ENCODE results near the gene FHIT.

The FHIT gene

GRCh38 chr3:60056404-60056803, 1194.8 kb downstream of the FHIT start:
- FAIRE-seq (no peak), DNase-seq (ENCODE audit: insufficient read length) (no peak)
- no peak for TF ChIP-seq POLR2AphosphoS5 (IDR thresholded peaks at IDR 0.05; ENCODE audit: low read depth, low read length)
- TF ChIP-seq POLR2A (IDR thresholded peaks at IDR 0.05; ENCODE audit: low read depth, low read length) = no peak
- TF ChIP-seq TAF1 (IDR thresholded peaks at IDR 0.05; ENCODE audit: borderline replicate concordance, low read depth, low read length) = no peak

- FAIRE-seq = no peak
- no peak for DNase-seq (ENCODE audit: insufficient read length)
These were observed 1195.5 kb downstream of the FHIT start for GRCh38 chr3:60055765-60056164.

GRCh38 chr3:60053526-60054265, 1197.6 kb downstream of the FHIT start:
- no peak for FAIRE-seq
- DNase-seq (ENCODE audit: insufficient read length) = no peak
- no peak for TF ChIP-seq TAF1 (IDR thresholded peaks at IDR 0.05; ENCODE audit: borderline replicate concordance, low read depth, low read length)
- no peak for TF ChIP-seq POLR2AphosphoS5 (IDR thresholded peaks at IDR 0.05; ENCODE audit: low read depth, low read length)
- no peak for TF ChIP-seq POLR2A (IDR thresholded peaks at IDR 0.05; ENCODE audit: low read depth, low read length)

More at GRCh38 chr3:60055765-60056164, 1195.5 kb downstream of the FHIT start:
- TF ChIP-seq POLR2AphosphoS5 (IDR thresholded peaks at IDR 0.05; ENCODE audit: low read depth, low read length) (no peak), POLR2A (IDR thresholded peaks at IDR 0.05; ENCODE audit: low read depth, low read length) (no peak), TAF1 (IDR thresholded peaks at IDR 0.05; ENCODE audit: borderline replicate concordance, low read depth, low read length) (no peak)

DNA sequence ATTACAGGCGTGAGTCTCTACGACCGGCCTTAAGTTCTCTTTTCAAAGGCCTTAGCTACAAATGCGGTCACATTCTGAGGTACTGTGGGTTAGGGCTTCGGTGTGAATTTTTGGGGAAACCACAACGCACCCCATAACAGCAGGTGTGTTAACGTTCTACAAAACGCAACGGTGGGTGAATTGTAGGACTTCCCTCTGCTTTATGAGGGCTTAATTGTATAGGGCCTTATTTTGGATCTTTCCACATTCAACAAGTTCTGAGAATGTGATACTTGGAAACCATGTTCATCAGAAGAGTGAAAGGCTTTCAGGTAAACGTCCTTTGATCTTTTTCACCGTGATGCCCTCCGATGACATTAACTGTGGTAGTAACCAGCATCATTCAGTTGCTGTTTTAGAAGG, 1202.8 kb downstream of the FHIT start:
- TF ChIP-seq POLR2A (IDR thresholded peaks at IDR 0.05; ENCODE audit: low read depth, low read length) (no peak), POLR2AphosphoS5 (IDR thresholded peaks at IDR 0.05; ENCODE audit: low read depth, low read length) (no peak)
- FAIRE-seq (no peak), DNase-seq (ENCODE audit: insufficient read length) (no peak)

DNA sequence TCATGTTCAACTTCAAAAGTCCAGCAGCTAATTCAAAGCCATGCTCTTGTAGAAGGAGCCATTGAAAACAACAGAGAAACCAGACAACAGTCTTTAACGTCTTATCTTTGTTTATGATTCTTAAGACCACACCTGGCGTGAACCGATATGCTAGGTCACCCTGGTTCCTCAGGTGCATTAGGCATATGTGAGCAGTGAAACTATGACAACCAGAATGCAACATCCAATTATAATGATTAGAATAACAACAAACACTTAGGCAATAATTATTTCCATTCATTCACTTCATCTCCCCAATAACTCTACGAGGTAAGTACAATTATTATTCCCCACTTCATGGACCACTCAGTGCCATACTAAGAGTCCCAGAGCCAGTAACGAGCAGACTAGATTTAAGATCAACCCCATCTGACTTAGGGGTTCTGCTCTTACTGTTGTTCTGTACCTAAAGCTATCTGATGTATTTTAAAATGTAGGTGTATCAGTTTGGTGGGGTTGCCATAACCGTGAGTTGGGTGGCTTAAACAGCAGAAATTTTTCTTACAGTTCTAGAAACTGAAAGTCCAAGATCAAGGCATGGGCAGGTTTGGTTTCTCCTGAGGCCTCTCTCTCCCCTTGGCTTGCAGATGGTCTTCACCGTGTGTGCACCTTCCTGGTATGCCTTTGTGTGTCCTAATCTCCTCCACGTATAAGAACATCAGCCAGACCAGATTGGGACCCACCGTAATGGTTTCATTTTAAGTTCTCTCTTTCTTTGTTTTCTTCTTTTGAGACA, 1203.6 kb downstream of the FHIT start:
- FAIRE-seq (no peak), DNase-seq (ENCODE audit: insufficient read length) (no peak)
- TF ChIP-seq POLR2A (IDR thresholded peaks at IDR 0.05; ENCODE audit: low read depth, low read length) (no peak), TAF1 (IDR thresholded peaks at IDR 0.05; ENCODE audit: borderline replicate concordance, low read depth, low read length) (no peak), POLR2AphosphoS5 (IDR thresholded peaks at IDR 0.05; ENCODE audit: low read depth, low read length) (no peak)

GRCh38 chr3:60046210-60046609, 1205.0 kb downstream of the FHIT start:
- FAIRE-seq = no peak
- no peak for DNase-seq (ENCODE audit: insufficient read length)
- TF ChIP-seq TAF1 (IDR thresholded peaks at IDR 0.05; ENCODE audit: borderline replicate concordance, low read depth, low read length) = no peak
- no peak for TF ChIP-seq POLR2AphosphoS5 (IDR thresholded peaks at IDR 0.05; ENCODE audit: low read depth, low read length)
- no peak for TF ChIP-seq POLR2A (IDR thresholded peaks at IDR 0.05; ENCODE audit: low read depth, low read length)

DNA sequence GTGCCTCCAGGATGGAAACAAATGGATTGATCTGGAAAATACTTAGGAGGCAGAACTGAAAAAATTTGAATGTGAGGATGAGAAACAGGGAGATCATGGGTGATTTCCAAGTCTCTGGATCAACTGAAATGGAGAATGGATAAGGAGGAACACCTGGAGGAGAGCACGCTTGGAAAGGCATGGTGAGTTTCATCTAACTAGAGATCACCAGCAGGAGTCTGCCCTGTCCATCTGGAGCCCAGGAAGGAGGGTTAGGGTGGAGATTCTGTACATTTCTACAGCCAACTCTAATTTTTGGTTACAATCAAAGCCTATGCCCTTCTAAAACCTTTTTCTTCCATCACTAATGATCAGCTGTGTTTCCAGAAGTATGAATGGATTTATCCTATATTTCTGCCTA, 1205.6 kb downstream of the FHIT start:
- TF ChIP-seq TAF1 (IDR thresholded peaks at IDR 0.05; ENCODE audit: borderline replicate concordance, low read depth, low read length) = no peak
- DNase-seq (ENCODE audit: insufficient read length) (no peak), FAIRE-seq (no peak)

DNA sequence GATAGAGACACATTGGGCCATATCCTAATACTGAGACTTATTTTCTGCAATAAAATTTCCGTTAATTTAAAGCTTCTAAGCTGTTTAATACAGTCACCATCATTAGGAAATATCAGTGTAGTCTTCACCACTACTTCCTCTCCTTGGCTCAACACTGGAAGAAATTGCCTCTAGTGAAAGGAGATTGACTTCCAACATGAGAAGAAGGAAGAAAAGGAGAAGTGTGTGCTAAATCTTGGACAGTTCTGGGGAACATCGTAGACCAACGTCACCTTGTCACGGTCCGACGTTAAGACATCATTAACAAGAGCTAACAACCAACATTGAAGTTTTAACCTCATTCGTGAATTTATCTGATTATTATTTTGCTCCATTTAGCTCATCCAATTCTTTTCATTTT, 1214.4 kb downstream of the FHIT start:
- TF ChIP-seq POLR2AphosphoS5 (IDR thresholded peaks at IDR 0.05; ENCODE audit: low read depth, low read length) (no peak), TAF1 (IDR thresholded peaks at IDR 0.05; ENCODE audit: borderline replicate concordance, low read depth, low read length) (no peak), POLR2A (IDR thresholded peaks at IDR 0.05; ENCODE audit: low read depth, low read length) (no peak)
- DNase-seq (ENCODE audit: insufficient read length) (no peak), FAIRE-seq (no peak)

- FAIRE-seq (no peak), DNase-seq (ENCODE audit: insufficient read length) (no peak)
- TF ChIP-seq TAF1 (IDR thresholded peaks at IDR 0.05; ENCODE audit: borderline replicate concordance, low read depth, low read length) = no peak
- no peak for TF ChIP-seq POLR2AphosphoS5 (IDR thresholded peaks at IDR 0.05; ENCODE audit: low read depth, low read length)
- no peak for TF ChIP-seq POLR2A (IDR thresholded peaks at IDR 0.05; ENCODE audit: low read depth, low read length)
These were observed 1217.3 kb downstream of the FHIT start for GRCh38 chr3:60033901-60034453.

- TF ChIP-seq POLR2A (IDR thresholded peaks at IDR 0.05; ENCODE audit: low read depth, low read length) (no peak), TAF1 (IDR thresholded peaks at IDR 0.05; ENCODE audit: borderline replicate concordance, low read depth, low read length) (no peak)
- FAIRE-seq = no peak
- DNase-seq (ENCODE audit: insufficient read length) = no peak
These were observed 1220.3 kb downstream of the FHIT start for GRCh38 chr3:60030982-60031381.

GRCh38 chr3:60028233-60028632, 1223.0 kb downstream of the FHIT start:
- FAIRE-seq (no peak), DNase-seq (ENCODE audit: insufficient read length) (no peak)
- no peak for TF ChIP-seq POLR2AphosphoS5 (IDR thresholded peaks at IDR 0.05; ENCODE audit: low read depth, low read length)
- no peak for TF ChIP-seq POLR2A (IDR thresholded peaks at IDR 0.05; ENCODE audit: low read depth, low read length)
- no peak for TF ChIP-seq TAF1 (IDR thresholded peaks at IDR 0.05; ENCODE audit: borderline replicate concordance, low read depth, low read length)

DNA sequence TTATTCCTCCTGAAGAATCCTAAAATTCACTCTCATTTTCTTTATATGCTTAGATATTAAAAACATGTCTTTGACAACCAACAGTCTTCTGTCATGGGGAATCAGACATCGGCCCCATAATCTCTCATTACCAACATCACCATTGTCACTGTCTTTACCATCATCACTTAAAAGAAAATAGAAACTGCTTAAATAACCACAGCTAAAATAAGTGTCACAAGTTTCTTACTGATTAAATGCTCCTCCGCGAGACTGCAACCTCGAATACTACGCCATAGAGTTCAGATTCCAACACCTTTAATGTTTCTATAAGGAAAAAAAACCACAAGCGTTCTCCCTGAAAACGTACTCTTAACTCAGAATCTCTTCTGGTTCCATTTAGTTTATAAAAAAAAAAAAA, 1223.9 kb downstream of the FHIT start:
- no peak for TF ChIP-seq TAF1 (IDR thresholded peaks at IDR 0.05; ENCODE audit: borderline replicate concordance, low read depth, low read length)
- TF ChIP-seq POLR2A (IDR thresholded peaks at IDR 0.05; ENCODE audit: low read depth, low read length) = no peak
- no peak for TF ChIP-seq POLR2AphosphoS5 (IDR thresholded peaks at IDR 0.05; ENCODE audit: low read depth, low read length)
- FAIRE-seq = no peak
- DNase-seq (ENCODE audit: insufficient read length) = no peak

Data from GM12892 (cell line).